GM18907 (cell line): Measurements from ENCODE around the gene P2RY14.
A peak's percentile ranks its signal among the peaks of the same experiment; 100 is the strongest.

Experiments
- ATAC-seq: cut with Tn5 transposase; IDR thresholded peaks from one replicate; pipeline ENCODE4 v1.9.1; 2021; ENCODE audit warnings: mild to moderate bottlenecking, moderate library complexity; ENCODE audit not compliant: unreplicated experiment

Gene P2RY14

GRCh38 chr3:151219056-151219455 lies 59.3 kb downstream of the P2RY14 start:
- ATAC-seq, result no peak

GRCh38 chr3:151218136-151218535 lies 60.2 kb downstream of the P2RY14 start:
- ATAC-seq, result no peak

- no peak for ATAC-seq
Observed at GRCh38 chr3:151216641-151217607, 61.4 kb downstream of the P2RY14 start.

- ATAC-seq, result no peak
Observed at GRCh38 chr3:151214459-151214858, 63.9 kb downstream of the P2RY14 start.

- ATAC-seq, result no peak
Observed at GRCh38 chr3:151213881-151214280, 64.5 kb downstream of the P2RY14 start.

- no peak for ATAC-seq
Observed at GRCh38 chr3:151213151-151213550, 65.2 kb downstream of the P2RY14 start.

- ATAC-seq, result peak; percentile 82
Observed at GRCh38 chr3:151210676-151211381, 67.5 kb downstream of the P2RY14 start.

- no peak for ATAC-seq
Observed at GRCh38 chr3:151209654-151210053, 68.7 kb downstream of the P2RY14 start.

GRCh38 chr3:151206201-151206600 lies 72.1 kb downstream of the P2RY14 start:
- ATAC-seq, result no peak

- ATAC-seq, result no peak
Observed at GRCh38 chr3:151205482-151205881, 72.9 kb downstream of the P2RY14 start.

- ATAC-seq, result no peak
Observed at GRCh38 chr3:151204530-151205402, 73.6 kb downstream of the P2RY14 start.

- ATAC-seq, result peak; percentile 92
Observed at GRCh38 chr3:151203051-151203420, 75.3 kb downstream of the P2RY14 start, which contains the start of gene GPR171. GPR171 (minus strand) TSS chr3:151203216; CDS start chr3:151199386, 3,830 bp downstream.

GRCh38 chr3:151201051-151201730 lies 77.2 kb downstream of the P2RY14 start:
- ATAC-seq, result no peak

GRCh38 chr3:151200586-151200985 lies 77.8 kb downstream of the P2RY14 start:
- ATAC-seq, result no peak

GRCh38 chr3:151199554-151200438 lies 78.5 kb downstream of the P2RY14 start:
- ATAC-seq, result no peak

GRCh38 chr3:151198849-151199248 lies 79.5 kb downstream of the P2RY14 start:
- no peak for ATAC-seq

GRCh38 chr3:151197981-151198767 lies 80.2 kb downstream of the P2RY14 start:
- ATAC-seq, result no peak

GRCh38 chr3:151197228-151197627 lies 81.1 kb downstream of the P2RY14 start:
- ATAC-seq, result no peak

- no peak for ATAC-seq
Observed at GRCh38 chr3:151196434-151196833, 81.9 kb downstream of the P2RY14 start.
